Pons (tissue), 1 donor: ENCODE data around the gene GRIP2.

ENCODE experiments used
- DNase-seq: peaks from one replicate; pipeline ENCODE4 v3.0.0-alpha.2; 2016; ENCODE audit warnings: low spot score

The GRIP2 gene

DNA sequence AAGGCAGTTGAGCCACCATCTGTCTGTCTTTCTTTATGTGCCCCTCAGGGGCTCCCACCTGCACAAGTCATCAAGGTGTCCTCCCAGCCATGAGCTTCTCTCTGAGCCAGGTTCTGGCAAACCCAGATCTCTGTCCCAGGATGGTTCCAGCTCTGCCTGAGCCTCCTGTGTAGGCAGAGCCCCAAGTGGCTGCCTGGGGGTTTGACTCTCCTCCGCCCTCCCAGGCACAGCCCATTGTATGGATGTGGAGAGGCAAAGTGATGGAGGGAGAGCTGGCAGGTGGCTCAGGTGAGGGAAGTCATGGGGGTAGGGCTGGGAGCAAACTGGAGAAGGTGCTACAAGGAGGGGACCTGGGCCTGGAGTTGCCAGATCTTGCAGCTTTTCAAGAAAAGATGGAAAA, 56.9 kb downstream of the GRIP2 start:
- no peak for DNase-seq

- no peak for DNase-seq
Observed at GRCh38 chr3:14482271-14482721, 57.8 kb downstream of the GRIP2 start.

DNA sequence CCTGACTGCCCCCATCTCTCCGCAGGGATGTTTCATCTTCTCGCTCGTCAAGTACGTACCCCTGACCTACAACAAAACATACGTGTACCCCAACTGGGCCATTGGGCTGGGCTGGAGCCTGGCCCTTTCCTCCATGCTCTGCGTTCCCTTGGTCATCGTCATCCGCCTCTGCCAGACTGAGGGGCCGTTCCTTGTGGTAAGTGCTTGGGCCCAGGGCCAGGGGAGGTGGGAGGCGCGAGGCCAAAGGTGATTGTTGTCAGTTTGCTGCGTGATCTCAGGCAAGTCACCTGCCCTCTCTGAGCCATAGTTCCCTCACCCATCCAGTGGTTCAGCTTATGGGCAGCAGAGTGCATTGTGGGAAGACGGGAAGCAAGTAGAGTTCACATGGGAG, 58.5 kb downstream of the GRIP2 start:
- DNase-seq = no peak

GRCh38 chr3:14481018-14481645, 59.0 kb downstream of the GRIP2 start:
- DNase-seq = no peak

DNA sequence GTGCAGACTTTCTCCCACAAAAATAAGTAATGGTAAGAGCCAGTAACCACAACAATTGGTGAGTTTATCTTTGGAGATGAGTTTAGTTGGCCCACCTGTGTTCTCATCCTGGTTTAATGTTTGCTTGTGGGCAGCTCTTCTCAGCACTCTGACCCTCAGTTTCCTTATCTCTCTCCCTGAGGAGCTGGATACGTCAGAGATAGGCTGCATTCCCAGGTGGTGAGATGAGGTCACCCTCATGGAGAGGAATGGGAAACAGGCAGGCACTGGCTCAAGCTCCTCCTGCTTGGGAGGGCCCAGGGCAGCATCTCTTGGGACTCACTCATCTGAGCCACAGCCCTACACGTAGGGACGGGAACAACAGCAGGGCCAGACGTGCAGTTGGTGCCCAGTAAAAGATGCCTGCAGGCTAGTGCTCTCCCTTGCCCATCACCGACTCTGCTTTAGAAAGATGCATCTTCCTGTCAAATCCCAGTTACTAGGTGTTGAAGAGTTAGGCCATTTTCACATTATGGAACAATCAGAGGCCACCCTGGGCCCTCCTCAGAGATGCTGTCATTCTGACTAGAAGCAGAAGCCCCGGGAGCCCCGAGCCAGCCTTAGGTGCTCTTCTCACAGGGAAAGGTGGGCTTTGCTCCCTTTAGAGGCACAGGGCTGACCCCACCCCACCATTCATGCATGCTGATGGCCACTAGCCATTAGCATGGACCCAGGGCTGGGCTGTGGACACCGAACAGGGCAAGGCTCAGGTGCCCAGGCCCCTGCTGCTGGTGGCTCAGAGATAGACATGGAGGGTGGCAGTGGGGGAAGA, 59.7 kb downstream of the GRIP2 start:
- DNase-seq = no peak

DNA sequence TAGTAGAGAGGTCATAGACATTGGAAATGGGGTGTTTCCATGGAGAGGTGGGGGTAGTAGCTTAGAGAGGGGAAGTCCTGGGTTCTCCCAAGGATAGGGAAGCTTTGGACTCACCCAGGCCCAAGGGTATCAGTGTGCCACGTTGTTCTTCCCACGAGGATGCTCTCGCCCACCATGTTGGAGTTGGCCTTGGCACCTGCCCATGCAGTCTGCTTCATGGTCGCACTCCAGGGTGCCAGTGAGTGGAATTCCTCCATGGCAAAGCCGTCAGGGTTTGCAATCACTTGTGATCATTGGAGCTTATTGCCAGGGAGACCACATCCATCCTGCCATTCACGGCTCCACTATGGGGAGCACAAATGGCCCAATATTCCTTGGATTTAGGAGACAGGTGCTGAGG, 60.6 kb downstream of the GRIP2 start:
- DNase-seq = no peak

DNA sequence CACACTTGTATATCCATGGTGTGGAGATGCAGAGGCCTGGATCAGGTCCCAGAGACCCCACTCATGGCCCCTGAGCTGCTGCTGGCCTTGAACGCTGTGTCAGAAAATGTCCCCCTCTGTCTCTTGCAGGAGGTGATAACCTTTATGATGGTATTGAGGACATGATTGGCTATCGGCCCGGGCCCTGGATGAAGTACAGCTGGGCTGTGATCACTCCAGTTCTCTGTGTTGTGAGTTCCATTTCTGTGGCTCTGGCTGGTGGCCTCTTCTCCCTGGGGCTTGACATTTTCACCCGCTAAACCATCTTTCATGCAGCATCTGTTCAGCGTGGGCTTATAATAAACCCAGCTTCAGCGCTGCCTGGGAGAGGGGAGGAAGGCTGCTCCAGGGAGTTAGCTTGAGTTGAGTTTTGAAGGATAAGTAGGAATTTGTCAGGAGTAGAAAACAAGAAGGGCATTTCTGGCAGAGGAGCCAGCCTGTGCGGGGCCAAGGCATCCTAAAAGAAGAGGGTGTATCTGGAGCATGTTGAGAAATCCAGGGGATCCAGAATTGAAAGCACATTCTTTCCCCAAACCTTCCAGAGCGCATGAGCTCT, 61.1 kb downstream of the GRIP2 start:
- DNase-seq = no peak

- DNase-seq = no peak
Observed at GRCh38 chr3:14477311-14477935, 62.7 kb downstream of the GRIP2 start.

- DNase-seq = no peak
Observed at GRCh38 chr3:14476583-14477265, 63.4 kb downstream of the GRIP2 start.

DNA sequence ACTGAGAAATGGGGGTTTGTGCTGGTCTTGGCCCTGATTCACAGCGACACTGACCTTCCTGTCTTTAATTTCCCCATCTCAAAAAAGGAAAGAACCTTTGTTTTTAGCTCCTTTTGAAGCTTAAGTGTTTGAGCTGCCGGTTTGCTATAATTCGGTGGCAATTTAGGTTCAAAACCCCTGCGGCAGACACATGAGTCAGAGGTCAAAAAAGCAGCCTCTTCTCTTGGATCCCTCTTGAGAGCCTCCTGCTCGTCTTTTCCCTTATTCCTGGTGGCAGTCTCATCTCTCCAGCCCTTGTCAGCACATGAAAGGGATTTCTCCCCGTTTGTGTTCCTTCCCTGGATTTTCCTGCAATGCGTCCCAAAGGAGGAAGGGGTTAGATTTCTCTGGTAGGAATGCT, 64.5 kb downstream of the GRIP2 start:
- DNase-seq = no peak

DNA sequence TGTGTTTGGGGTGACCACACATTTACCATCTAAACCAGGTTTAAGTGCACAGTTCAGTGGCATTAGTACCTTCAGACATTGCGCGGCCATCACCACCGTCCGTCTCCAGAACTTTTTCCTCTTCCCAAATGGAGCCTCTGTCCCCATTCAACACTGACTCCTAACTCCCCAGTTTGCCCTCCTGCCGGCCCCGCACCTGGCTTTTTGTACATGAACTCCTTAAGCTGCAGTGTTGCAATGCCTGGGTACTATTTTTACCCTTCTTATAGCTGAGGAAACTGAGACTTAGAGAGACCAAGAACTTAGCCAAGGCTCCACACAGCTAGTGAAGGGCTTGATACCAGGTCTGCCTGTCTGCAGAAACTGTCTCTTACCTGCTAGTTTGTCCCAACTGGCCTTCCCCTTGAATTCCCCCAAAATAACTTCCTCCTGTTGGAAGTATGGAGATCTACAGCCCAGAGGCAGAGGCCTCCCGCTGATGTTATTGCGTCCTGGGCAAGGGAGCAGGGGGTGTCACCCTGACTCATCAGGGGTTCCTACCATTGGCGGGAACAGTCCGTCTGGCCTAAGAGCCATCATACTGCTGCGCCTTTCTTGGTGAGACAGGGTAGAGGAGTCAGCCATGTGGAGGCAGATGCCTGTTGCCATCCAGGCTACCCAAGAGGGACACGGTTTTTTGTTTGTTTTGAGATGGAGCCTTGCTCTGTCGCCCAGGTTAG, 65.6 kb downstream of the GRIP2 start:
- DNase-seq = no peak

DNA sequence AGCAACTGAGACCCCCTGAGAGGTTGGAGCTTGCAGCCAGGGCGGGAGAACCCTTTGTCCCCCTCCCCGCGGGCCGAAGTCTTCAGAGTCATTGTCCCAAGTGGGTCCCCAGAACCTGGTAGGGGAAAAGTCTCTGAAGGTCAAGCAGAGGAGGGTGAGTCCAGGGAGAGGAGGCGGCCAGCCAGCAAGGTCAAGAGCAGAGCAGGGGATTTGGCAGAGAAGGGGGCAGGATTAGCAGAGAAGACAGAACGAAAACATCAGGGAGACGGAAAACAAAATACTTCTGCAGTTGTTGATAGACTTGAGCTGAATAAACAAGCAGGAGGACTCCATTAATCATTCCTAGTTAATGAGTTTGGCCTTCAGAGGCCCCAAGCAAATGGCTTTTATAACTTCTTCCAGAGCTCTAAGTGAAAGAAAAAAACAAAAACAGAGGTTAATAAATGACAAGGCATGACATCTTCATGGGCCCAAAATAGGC, 66.7 kb downstream of the GRIP2 start:
- no peak for DNase-seq

DNA sequence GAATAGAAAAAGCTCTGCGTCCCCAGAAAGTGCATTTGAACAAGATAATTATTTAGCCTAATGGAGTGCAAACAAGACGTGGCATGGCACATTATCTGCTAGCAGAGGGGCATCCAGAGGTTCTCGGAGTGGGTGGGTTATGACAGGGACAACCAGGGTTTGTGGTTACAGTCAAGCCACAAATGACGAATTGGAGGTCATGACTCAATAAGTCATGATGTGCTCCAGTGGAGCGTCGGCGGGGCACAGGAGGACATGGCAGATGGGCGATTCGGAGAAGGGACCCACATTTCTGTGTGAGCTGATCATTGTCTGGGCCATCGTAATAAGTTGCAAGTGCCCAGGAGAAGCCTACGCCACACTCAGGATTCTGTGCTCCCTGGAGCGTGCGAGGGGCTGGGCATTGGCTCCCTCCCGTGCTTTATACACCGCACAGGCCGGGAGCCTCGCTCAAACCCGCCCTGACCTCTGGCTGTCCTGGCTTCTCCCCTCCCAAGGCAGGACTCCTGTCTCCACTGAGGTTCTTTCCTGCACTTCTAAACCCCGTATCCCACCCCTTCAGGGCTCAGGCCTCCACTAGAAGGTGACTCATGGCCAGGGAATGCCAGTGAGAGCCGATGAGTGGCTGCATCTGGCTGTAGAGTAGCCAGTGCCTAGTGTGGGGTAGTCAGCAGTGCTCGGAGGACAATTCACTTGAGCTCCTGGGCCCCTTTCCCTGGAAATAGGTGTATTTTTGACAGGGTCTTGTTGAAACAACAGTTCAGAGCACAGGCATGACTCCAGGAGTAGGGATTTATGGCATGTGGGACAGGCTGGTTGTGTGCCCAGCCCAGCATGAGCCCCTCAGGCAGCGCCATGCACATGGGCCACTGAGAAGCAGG, 67.4 kb downstream of the GRIP2 start:
- no peak for DNase-seq

DNA sequence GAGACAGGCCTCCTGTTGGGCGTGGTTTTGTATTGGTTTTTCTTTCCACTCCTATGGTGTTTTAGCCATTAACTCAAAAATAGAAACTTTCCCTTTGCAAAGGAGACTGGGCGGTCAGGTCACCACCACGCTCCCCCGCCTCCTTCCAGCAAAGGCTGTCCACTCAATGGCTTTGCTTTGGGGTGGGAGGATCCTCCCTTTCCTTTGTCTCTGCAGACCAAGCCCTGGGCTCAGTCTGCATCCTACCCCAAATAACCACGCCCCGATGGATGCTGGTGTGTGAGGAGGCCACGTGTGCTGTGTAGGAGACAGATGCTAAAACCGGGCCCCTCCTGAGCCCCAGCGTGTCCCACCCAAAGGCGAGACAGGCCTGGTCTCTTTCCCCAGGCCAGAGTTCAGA, 68.5 kb downstream of the GRIP2 start:
- DNase-seq = no peak

DNA sequence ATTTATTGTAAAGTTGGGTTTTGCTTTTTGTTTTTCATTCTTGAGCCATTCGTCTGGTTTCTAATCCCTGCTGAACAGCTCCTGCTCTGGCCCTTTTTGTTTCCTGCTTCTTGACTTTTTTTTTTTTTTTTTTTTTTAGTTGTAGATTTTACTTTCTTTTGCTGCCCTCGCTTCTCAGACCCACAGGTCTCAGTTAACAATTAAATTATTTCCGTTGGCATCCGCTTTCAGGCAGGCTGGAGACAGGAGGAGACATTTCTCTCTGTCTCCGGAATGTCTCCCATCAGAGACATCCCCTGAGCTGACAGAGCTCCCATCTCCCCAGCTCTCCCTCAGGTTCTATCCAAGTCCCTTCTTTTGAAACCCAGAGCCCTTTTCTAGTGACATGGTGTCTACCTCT, 69.1 kb downstream of the GRIP2 start:
- DNase-seq = no peak

DNA sequence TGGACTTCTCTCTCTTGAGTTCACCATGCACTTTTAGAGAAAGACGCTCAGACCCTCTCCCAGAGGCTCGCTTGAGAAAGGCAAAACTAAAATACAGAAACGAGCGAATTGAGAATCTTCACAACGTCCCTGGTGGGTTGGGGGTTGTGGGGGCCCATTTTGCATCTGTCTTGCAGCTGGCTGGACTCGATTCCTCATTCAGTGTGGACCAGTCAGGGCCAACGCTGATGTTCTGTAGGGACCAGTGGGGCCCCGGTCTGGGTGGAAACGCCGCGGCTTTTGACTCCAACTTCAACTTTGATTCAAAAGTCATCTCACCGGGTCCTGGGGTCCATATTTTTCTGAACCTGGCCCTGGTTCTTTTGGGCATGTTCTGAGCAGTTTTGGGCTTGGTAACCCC, 69.7 kb downstream of the GRIP2 start:
- DNase-seq = no peak

- no peak for DNase-seq
Observed at GRCh38 chr3:14468621-14468981, 71.5 kb downstream of the GRIP2 start.

DNA sequence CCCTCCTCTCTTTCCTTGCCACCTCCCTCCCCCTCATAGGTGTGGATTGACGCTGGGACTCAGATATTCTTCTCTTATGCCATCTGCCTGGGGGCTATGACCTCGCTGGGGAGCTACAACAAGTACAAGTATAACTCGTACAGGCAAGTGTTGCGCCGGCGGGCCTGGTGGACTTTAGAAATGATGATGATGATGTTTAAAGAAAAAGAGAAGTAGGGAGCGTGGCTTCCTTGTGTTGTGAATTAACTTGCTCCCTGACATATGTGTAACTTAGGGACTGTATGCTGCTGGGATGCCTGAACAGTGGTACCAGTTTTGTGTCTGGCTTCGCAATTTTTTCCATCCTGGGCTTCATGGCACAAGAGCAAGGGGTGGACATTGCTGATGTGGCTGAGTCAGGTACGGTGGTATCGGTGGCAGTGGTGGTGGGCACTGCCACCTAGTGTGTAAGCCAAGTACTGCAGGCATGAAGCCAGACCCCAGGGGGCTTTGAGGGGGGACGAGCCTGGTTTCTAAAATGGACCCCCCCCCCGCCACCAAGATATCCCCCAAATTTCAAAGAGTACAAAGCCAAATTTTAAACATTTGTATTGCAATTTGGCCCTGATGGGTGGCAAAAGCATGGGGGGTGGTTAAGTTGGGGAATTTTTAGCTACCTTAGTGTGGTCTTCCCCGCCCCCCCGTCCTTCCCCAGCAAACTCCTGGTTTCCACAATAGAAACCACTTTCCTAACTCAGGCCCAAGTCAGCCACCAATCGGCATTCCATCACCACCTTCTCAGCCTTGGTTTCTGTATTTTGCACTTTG, 72.1 kb downstream of the GRIP2 start:
- peak; percentile 44 for DNase-seq

GRCh38 chr3:14466179-14466903, 73.8 kb downstream of the GRIP2 start:
- no peak for DNase-seq
